Endodermal cell (in vitro differentiated cells): Measurements from ENCODE around the gene FMR1. TPM values are rescaled to one million over a fixed set of nuclear protein-coding genes. Genes with fewer than 3 reads are reported as not detected.

Experiments used
- DNase-seq: peaks from one replicate; pipeline ENCODE4 v3.0.0-alpha.2; 2017
- H3K27ac ChIP-seq: 2 replicates; pipeline ENCODE4 v1.5.1; 2013; ENCODE audit warnings: mild to moderate bottlenecking, low read depth, low read length, moderate library complexity
- H3K27me3 ChIP-seq: 2 replicates; pipeline ENCODE4 v1.6.1; 2013; ENCODE audit warnings: mild to moderate bottlenecking, low read length, moderate library complexity; ENCODE audit not compliant: insufficient read depth, control insufficient read depth, poor library complexity, severe bottlenecking
- H3K36me3 ChIP-seq: 2 replicates; pipeline ENCODE4 v1.7.0; 2013; ENCODE audit warnings: mild to moderate bottlenecking, low read length, moderate library complexity; ENCODE audit not compliant: control insufficient read depth, insufficient read depth
- H3K4me1 ChIP-seq: one replicate; pipeline ENCODE4 v1.7.0; 2013; ENCODE audit warnings: low read length; ENCODE audit not compliant: control insufficient read depth, insufficient read depth
- H3K4me3 ChIP-seq: 2 replicates; pipeline ENCODE4 v1.5.1; 2013; ENCODE audit warnings: mild to moderate bottlenecking, low read length, moderate library complexity
- H3K9ac ChIP-seq: 2 replicates; pipeline ENCODE4 v1.6.1; 2013; ENCODE audit warnings: mild to moderate bottlenecking, low read length, moderate library complexity; ENCODE audit not compliant: poor library complexity, severe bottlenecking; ENCODE audit errors: extremely low read depth
- H3K9me3 ChIP-seq: 2 replicates; pipeline ENCODE4 v1.6.1; 2013; ENCODE audit warnings: mild to moderate bottlenecking, low read length, moderate library complexity; ENCODE audit not compliant: control insufficient read depth
- H3K27ac Mint-ChIP-seq: 2 replicates; pipeline ENCODE4 v1.8.0; 2020; ENCODE audit warnings: mixed read lengths
- H3K27me3 Mint-ChIP-seq: 2 replicates; pipeline ENCODE4 v1.8.0; 2021; ENCODE audit warnings: mild to moderate bottlenecking, mixed read lengths; ENCODE audit not compliant: insufficient read depth
- H3K36me3 Mint-ChIP-seq: 2 replicates; pipeline ENCODE4 v1.8.0; 2020; ENCODE audit warnings: low read depth, mixed read lengths
- H3K4me1 Mint-ChIP-seq: 2 replicates; pipeline ENCODE4 v1.8.0; 2020; ENCODE audit warnings: mixed read lengths
- H3K4me3 Mint-ChIP-seq: 2 replicates; pipeline ENCODE4 v1.8.0; 2020; ENCODE audit warnings: mild to moderate bottlenecking, moderate library complexity, mixed read lengths
- H3K9me3 Mint-ChIP-seq: 2 replicates; pipeline ENCODE4 v1.8.0; 2020; ENCODE audit warnings: mild to moderate bottlenecking, mixed read lengths
- CTCF ChIP-seq: fragments of 200-600 bp; sonication (generic); conservative IDR thresholded peaks from 2 replicates; pipeline ENCODE4 v1.5.0; 2021; ENCODE audit warnings: antibody characterized with exemption, mild to moderate bottlenecking
- WGBS, 2 experiments: methylation state at CpG; one replicate each; pipeline versions ENCODE4 v1.1.5 to v1.1.7; 2013; ENCODE audit warnings: missing lambda C conversion rate in 2 of 2, mixed read lengths in 1 of 2; ENCODE audit not compliant: insufficient coverage in 1 of 2, insufficient read length in 1 of 2; 5-methylcytosine and 5-hydroxymethylcytosine counted together
- total RNA-seq, 2 donors: library from RNA; stranded (reverse); fragmentation: NEBNext Ultra II Directional in 1 of 2; extraction: Animal tissue kit (Norgen Biotek cat#: 25700) in 1 of 2; gene quantifications; 2 replicates in 1 of 2; 3 replicates in 1 of 2; pipeline ENCODE4 v1.2.1, GENCODE V29; 2021

The FMR1 gene
- total RNA-seq, 2 donors from 2014 or later: 55.4 to 59.1 TPM

- no peaks in the 10 kb centered on the region for H3K4me1 Mint-ChIP-seq
- no peaks in the 10 kb centered on the region for H3K27me3 Mint-ChIP-seq
- no peak overlapping the region for H3K27ac Mint-ChIP-seq
- Histone ChIP-seq H3K4me1 (no peaks in the 10 kb centered on the region), H3K36me3 (no peaks in the 10 kb centered on the region), H3K9me3 (no peaks in the 10 kb centered on the region), H3K4me3 (no peak overlapping the region), H3K27ac (no peak overlapping the region), H3K9ac (no peak overlapping the region), H3K27me3 (no peaks in the 10 kb centered on the region)
- TF ChIP-seq CTCF: no peak
- no peak overlapping the region for H3K4me3 Mint-ChIP-seq
- no peak for DNase-seq
- H3K9me3 Mint-ChIP-seq: peaks cover 55% of the 10 kb centered on the region
- H3K36me3 Mint-ChIP-seq: no peaks in the 10 kb centered on the region
- WGBS, 2 experiments: 80 to 85% methylated on average over 3 to 6 of the region's 6 CpGs
Measured at GRCh38 chrX:147978931-147979330, 67.2 kb downstream of the FMR1 start.

- H3K4me1 Mint-ChIP-seq: no peaks in the 10 kb centered on the region
- H3K9me3 Mint-ChIP-seq: peaks cover 57% of the 10 kb centered on the region
- no peaks in the 10 kb centered on the region for H3K27me3 ChIP-seq
- no peak within 1 kb of the TSS for H3K4me3 ChIP-seq
- no peak for TF ChIP-seq CTCF
- DNase-seq: no peak
- H3K27ac ChIP-seq: no peak within 1 kb of the TSS
- H3K4me1 ChIP-seq: no peaks in the 10 kb centered on the region
- no peak within 1 kb of the TSS for H3K27ac Mint-ChIP-seq
- no peaks in the 10 kb centered on the region for H3K27me3 Mint-ChIP-seq
- no peak within 1 kb of the TSS for H3K9ac ChIP-seq
- no peaks in the 10 kb centered on the region for H3K36me3 ChIP-seq
- 95 to 97% methylated on average over 7 to 33 of the region's 35 CpGs for WGBS, 2 experiments
- no peaks in the 10 kb centered on the region for H3K9me3 ChIP-seq
- H3K36me3 Mint-ChIP-seq: no peaks in the 10 kb centered on the region
- H3K4me3 Mint-ChIP-seq: no peak within 1 kb of the TSS
Measured at GRCh38 chrX:147981038-147981752, 69.5 kb downstream of the FMR1 start, which contains the start of gene FMR1NB. FMR1NB (plus strand) TSS chrX:147981337; CDS start chrX:147981403, 66 bp downstream.

Other genes starting within 250 kb of the FMR1 start
- gene FMR1NB, start 69.4 kb downstream of the FMR1 start, total RNA-seq: not detected